SK-N-MC (cell line): ENCODE data around the gene PLEKHG1.
A peak's percentile ranks its signal among the peaks of the same experiment; 100 is the strongest.

Experiments
- DNase-seq: peaks from one replicate; pipeline ENCODE4 v3.0.0-alpha.2; 2011; ENCODE audit warnings: low read depth, low spot score
- H3K27ac ChIP-seq: fragments of 200-600 bp; sonication (generic); 2 replicates; pipeline ENCODE4 v1.5.1; 2016; ENCODE audit warnings: mixed run types
- H3K36me3 ChIP-seq: fragments of 200-600 bp; sonication (generic); 2 replicates; pipeline ENCODE4 v1.6.1; 2017; ENCODE audit warnings: antibody characterized with exemption, low read length, mixed read lengths; ENCODE audit not compliant: insufficient read depth
- H3K4me3 ChIP-seq: fragments of 200-600 bp; sonication (generic); 2 replicates; pipeline ENCODE4 v1.5.1; 2016
- H3K9ac ChIP-seq: fragments of 200-600 bp; sonication (generic); 2 replicates; pipeline ENCODE4 v1.8.0; 2017; ENCODE audit warnings: mixed run types, mixed read lengths; ENCODE audit not compliant: insufficient read length
- H3K9me3 ChIP-seq: fragments of 200-600 bp; sonication (generic); 2 replicates; pipeline ENCODE4 v1.6.1; 2017; ENCODE audit warnings: low read depth, mild to moderate bottlenecking, antibody characterized with exemption, low read length, moderate library complexity, mixed read lengths
- EZH2 ChIP-seq: fragments of 200-600 bp; sonication (generic); IDR thresholded peaks from one replicate; pipeline ENCODE4 v1.6.1; 2017; ENCODE audit warnings: antibody characterized with exemption
- FOXP2 ChIP-seq: optimal IDR thresholded peaks from 2 replicates; pipeline ENCODE3; 2011; ENCODE audit warnings: mild to moderate bottlenecking, moderate library complexity; ENCODE audit not compliant: insufficient read depth; ENCODE audit errors: extremely low read length, control extremely low read depth
- POLR2AphosphoS5 ChIP-seq: IDR thresholded peaks from 2 replicates; pipeline ENCODE4 v1.6.1; 2012; ENCODE audit warnings: mild to moderate bottlenecking, low read depth, low read length, borderline replicate concordance

Gene PLEKHG1

DNA sequence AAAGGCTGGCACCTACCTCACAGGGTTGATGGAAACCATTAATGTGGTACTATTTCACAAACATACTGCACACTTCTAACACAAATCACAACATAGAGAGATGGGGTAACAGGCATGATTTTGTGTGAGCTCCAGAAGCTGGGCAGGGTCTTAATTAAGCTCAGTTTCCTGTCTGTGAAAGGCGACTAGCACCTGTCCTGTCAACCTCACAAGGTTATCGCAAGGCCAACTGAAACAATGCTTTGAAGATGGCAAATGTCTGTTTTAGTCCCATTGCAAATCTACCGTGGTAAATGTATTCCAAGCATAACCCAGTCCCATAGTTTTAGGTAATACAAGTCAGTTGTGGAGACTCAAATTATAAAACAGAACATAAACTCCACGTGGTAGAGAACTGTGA is 1.3 kb upstream of the PLEKHG1 start:
- no peaks in the 10 kb centered on the region for H3K9me3 ChIP-seq
- H3K27ac ChIP-seq, result no peak overlapping the region
- TF ChIP-seq POLR2AphosphoS5, result no peak
- no peak for TF ChIP-seq FOXP2
- TF ChIP-seq EZH2, result no peak
- DNase-seq, result no peak
- H3K9ac ChIP-seq, result no peak overlapping the region
- no peak overlapping the region for H3K4me3 ChIP-seq
- H3K36me3 ChIP-seq, result no peaks in the 10 kb centered on the region

DNA sequence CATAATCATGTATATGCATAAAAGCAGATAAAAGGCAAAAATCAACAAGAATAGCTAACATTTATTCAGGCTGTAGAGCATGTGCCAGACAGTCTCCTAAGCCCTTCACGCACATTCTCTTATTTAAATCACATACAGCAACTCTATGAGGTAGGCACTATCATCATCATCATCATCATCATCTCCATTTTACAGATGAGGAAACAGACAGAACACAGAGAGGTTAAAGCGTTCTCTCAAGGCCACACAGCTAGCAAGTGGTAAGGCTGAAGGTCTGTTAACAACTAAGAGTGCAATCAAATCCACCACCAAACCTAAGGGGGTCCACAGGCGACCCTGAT is 857 bp upstream of the PLEKHG1 start:
- Histone ChIP-seq H3K36me3 (no peaks in the 10 kb centered on the region), H3K27ac (no peak overlapping the region), H3K9me3 (no peaks in the 10 kb centered on the region), H3K9ac (no peak overlapping the region), H3K4me3 (no peak overlapping the region)
- TF ChIP-seq EZH2, result no peak
- no peak for TF ChIP-seq POLR2AphosphoS5
- TF ChIP-seq FOXP2, result no peak
- DNase-seq, result no peak

DNA sequence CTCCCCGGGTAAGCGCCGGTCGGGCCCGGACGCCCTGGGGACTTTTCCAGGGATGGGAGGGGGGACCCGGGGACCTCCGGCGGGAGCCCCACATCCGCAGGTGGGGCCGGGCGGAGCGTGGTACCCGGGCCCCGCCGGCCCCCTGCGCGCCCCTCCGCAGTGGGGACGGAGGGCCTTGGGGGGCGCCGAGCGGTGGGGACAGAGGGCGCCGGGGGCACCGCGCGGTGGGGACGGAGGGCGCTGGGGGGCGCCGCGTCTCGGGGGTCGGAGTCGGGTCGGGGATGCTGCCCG is 270 bp downstream of the PLEKHG1 start:
- Histone ChIP-seq H3K9ac (peak overlapping the region; percentile 43), H3K27ac (no peak overlapping the region), H3K9me3 (no peaks in the 10 kb centered on the region), H3K4me3 (peak overlapping the region; percentile 82), H3K36me3 (no peaks in the 10 kb centered on the region)
- no peak for TF ChIP-seq FOXP2
- TF ChIP-seq EZH2, result no peak
- TF ChIP-seq POLR2AphosphoS5, result no peak
- DNase-seq, result no peak

GRCh38 chr6:150600301-150601017 is 774 bp downstream of the PLEKHG1 start:
- no peaks in the 10 kb centered on the region for H3K9me3 ChIP-seq
- H3K4me3 ChIP-seq, result peak overlapping the region; percentile 82
- TF ChIP-seq POLR2AphosphoS5, result no peak
- no peak for TF ChIP-seq EZH2
- no peak for TF ChIP-seq FOXP2
- H3K36me3 ChIP-seq, result no peaks in the 10 kb centered on the region
- no peak overlapping the region for H3K9ac ChIP-seq
- no peak overlapping the region for H3K27ac ChIP-seq
- no peak for DNase-seq

- Histone ChIP-seq H3K4me3 (no peak overlapping the region), H3K9ac (no peak overlapping the region)
Observed at GRCh38 chr6:150601439-150601838, 1.8 kb downstream of the PLEKHG1 start.

GRCh38 chr6:150603176-150603575 is 3.5 kb downstream of the PLEKHG1 start:
- TF ChIP-seq FOXP2 (no peak), POLR2AphosphoS5 (no peak), EZH2 (no peak)
- no peak overlapping the region for H3K27ac ChIP-seq
- no peak overlapping the region for H3K9ac ChIP-seq
- no peaks in the 10 kb centered on the region for H3K36me3 ChIP-seq
- H3K9me3 ChIP-seq, result no peaks in the 10 kb centered on the region
- DNase-seq, result no peak
- no peak overlapping the region for H3K4me3 ChIP-seq

More at GRCh38 chr6:150601439-150601838, 1.8 kb downstream of the PLEKHG1 start:
- no peak for DNase-seq
- Histone ChIP-seq H3K9me3 (no peaks in the 10 kb centered on the region), H3K36me3 (no peaks in the 10 kb centered on the region), H3K27ac (no peak overlapping the region)
- TF ChIP-seq FOXP2 (no peak), EZH2 (no peak), POLR2AphosphoS5 (no peak)

DNA sequence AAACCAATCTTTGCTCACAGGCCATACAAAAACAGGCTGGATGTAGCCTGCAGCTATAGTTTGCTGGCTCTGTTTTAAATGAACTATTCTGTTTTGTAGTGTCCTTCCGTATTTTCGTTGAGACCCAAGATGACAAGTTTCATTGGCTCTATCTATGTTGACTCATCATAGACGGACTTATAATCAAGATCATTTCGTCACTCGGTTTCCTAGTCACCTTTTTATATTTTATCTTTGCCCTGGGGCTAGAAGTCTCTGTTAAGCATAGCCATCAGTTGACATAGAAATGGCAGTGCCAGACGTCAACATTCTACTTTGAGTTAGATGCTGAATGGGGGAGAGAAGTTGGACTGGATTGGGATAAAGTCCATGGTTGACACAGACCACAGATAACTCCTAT is 4.8 kb downstream of the PLEKHG1 start:
- H3K9ac ChIP-seq, result no peak overlapping the region

DNA sequence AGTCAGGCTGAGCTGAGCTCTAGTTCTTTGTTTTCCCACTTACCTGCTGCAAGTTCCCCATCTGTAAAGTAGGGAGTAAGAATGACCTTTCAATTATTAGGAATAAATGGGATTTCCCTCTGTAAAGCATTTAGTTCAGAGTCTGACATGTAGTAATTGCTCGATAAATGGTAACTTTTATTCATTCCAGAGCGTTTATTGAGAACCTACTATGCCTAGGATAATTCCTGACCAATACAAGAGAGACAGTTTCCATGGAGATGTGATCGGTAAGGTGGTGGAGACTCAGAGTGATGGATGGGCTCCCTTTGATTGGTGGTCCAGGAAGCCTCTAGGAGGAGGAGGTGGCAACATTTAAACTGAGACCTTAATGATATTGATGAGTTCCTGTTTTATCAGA is 5.6 kb downstream of the PLEKHG1 start:
- Histone ChIP-seq H3K36me3 (no peaks in the 10 kb centered on the region), H3K9me3 (no peaks in the 10 kb centered on the region), H3K27ac (no peak overlapping the region), H3K9ac (no peak overlapping the region), H3K4me3 (no peak overlapping the region)
- no peak for DNase-seq
- no peak for TF ChIP-seq FOXP2
- no peak for TF ChIP-seq POLR2AphosphoS5
- TF ChIP-seq EZH2, result no peak

More for the DNA sequence above, 4.8 kb downstream of the PLEKHG1 start:
- DNase-seq, result no peak
- no peak for TF ChIP-seq EZH2
- TF ChIP-seq POLR2AphosphoS5, result no peak
- TF ChIP-seq FOXP2, result no peak
- H3K36me3 ChIP-seq, result no peaks in the 10 kb centered on the region
- no peak overlapping the region for H3K4me3 ChIP-seq
- H3K27ac ChIP-seq, result no peak overlapping the region
- no peaks in the 10 kb centered on the region for H3K9me3 ChIP-seq

- TF ChIP-seq POLR2AphosphoS5, result no peak
- TF ChIP-seq FOXP2, result no peak
- no peak for TF ChIP-seq EZH2
- no peak overlapping the region for H3K9ac ChIP-seq
- no peak overlapping the region for H3K27ac ChIP-seq
- no peak overlapping the region for H3K4me3 ChIP-seq
- no peak for DNase-seq
- no peaks in the 10 kb centered on the region for H3K36me3 ChIP-seq
- no peaks in the 10 kb centered on the region for H3K9me3 ChIP-seq
Observed at GRCh38 chr6:150606168-150606591, 6.5 kb downstream of the PLEKHG1 start.
